Measurements from ENCODE around the gene REG3G.
"Not testable (repeated sequence)": the region's sequence is repeated elsewhere in the genome, so short reads cannot be mapped to it uniquely, and the experiment has no call there.

The REG3G gene

GRCh38 chr2:79041032-79041448 lies 15.5 kb downstream of the REG3G start:
- H3K27ac ChIP-seq (ENCODE audit: low read depth, low read length) = no peak overlapping the region
- H3K36me3 ChIP-seq (ENCODE audit: control insufficient read depth, insufficient read depth, low read length) = no peaks in the 10 kb centered on the region
- no peak overlapping the region for H3K4me3 ChIP-seq (ENCODE audit: low read length)
- H3K4me1 ChIP-seq (ENCODE audit: control insufficient read depth, insufficient read depth, low read length) = no peaks in the 10 kb centered on the region
- H3K9ac ChIP-seq (ENCODE audit: low read length) = no peak overlapping the region
- H3K27me3 ChIP-seq (ENCODE audit: control insufficient read depth, insufficient read depth, low read length) = no peaks in the 10 kb centered on the region

GRCh38 chr2:79053486-79053885 lies 28.0 kb downstream of the REG3G start:
- not testable (repeated sequence) for H3K9ac ChIP-seq (ENCODE audit: low read length); H3K4me3 ChIP-seq (ENCODE audit: low read length)

GRCh38 chr2:79054769-79055168 lies 29.3 kb downstream of the REG3G start:
- not testable (repeated sequence) for H3K27ac ChIP-seq (ENCODE audit: low read depth, low read length); H3K4me1 ChIP-seq (ENCODE audit: control insufficient read depth, insufficient read depth, low read length); H3K27me3 ChIP-seq (ENCODE audit: control insufficient read depth, insufficient read depth, low read length); H3K9ac ChIP-seq (ENCODE audit: low read length); H3K36me3 ChIP-seq (ENCODE audit: control insufficient read depth, insufficient read depth, low read length); H3K4me3 ChIP-seq (ENCODE audit: low read length)

More at GRCh38 chr2:79053486-79053885, 28.0 kb downstream of the REG3G start:
- not testable (repeated sequence) for H3K36me3 ChIP-seq (ENCODE audit: control insufficient read depth, insufficient read depth, low read length); H3K4me1 ChIP-seq (ENCODE audit: control insufficient read depth, insufficient read depth, low read length); H3K27ac ChIP-seq (ENCODE audit: low read depth, low read length); H3K27me3 ChIP-seq (ENCODE audit: control insufficient read depth, insufficient read depth, low read length)

- Histone ChIP-seq H3K36me3 (ENCODE audit: control insufficient read depth, insufficient read depth, low read length) (no peaks in the 10 kb centered on the region), H3K27ac (ENCODE audit: low read depth, low read length) (no peak overlapping the region), H3K9ac (ENCODE audit: low read length) (no peak overlapping the region), H3K4me1 (ENCODE audit: control insufficient read depth, insufficient read depth, low read length) (no peaks in the 10 kb centered on the region), H3K27me3 (ENCODE audit: control insufficient read depth, insufficient read depth, low read length) (no peaks in the 10 kb centered on the region), H3K4me3 (ENCODE audit: low read length) (no peak overlapping the region)
Measured at GRCh38 chr2:79065201-79065600, 39.7 kb downstream of the REG3G start.

DNA sequence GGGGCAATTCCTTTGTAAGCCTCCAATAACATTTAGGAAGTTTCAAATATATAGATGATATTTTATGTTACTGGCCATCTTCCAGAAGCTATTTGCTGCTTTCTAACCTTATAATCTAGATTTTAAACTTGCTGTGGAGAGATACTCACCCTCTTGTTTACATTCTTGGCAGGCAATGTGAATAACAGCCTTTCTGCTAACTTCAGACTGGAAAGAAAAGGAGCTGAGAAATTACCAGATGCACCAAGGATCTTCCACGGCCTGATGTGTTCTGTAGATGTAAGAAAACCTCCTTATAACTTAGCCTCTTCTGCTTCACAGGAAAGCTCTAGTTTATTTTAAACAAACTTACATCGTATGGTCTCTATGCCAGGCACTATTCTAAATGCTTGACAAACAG lies 45.6 kb downstream of the REG3G start:
- Histone ChIP-seq H3K9ac (ENCODE audit: low read length) (no peak overlapping the region), H3K27me3 (ENCODE audit: control insufficient read depth, insufficient read depth, low read length) (no peaks in the 10 kb centered on the region), H3K4me1 (ENCODE audit: control insufficient read depth, insufficient read depth, low read length) (no peaks in the 10 kb centered on the region), H3K4me3 (ENCODE audit: low read length) (no peak overlapping the region), H3K27ac (ENCODE audit: low read depth, low read length) (no peak overlapping the region), H3K36me3 (ENCODE audit: control insufficient read depth, insufficient read depth, low read length) (no peaks in the 10 kb centered on the region)
